GM18526 (cell line): Measurements from ENCODE around the gene CDHR5.

Experiments used
- POLR2A ChIP-seq: IDR thresholded peaks from 3 replicates; pipeline ENCODE4 v1.6.1; 2011; ENCODE audit not compliant: insufficient read length; ENCODE audit errors: extremely low read depth

CDHR5 gene

GRCh38 chr11:592501-592900 lies 32.3 kb downstream of the CDHR5 start:
- TF ChIP-seq POLR2A, result no peak

- TF ChIP-seq POLR2A, result no peak
Measured at GRCh38 chr11:590997-591396, 33.8 kb downstream of the CDHR5 start.

- no peak for TF ChIP-seq POLR2A
Measured at GRCh38 chr11:589798-590197, 35.0 kb downstream of the CDHR5 start.

GRCh38 chr11:587978-588380 lies 36.8 kb downstream of the CDHR5 start:
- no peak for TF ChIP-seq POLR2A

- no peak for TF ChIP-seq POLR2A
Measured at GRCh38 chr11:587546-587945, 37.2 kb downstream of the CDHR5 start.

GRCh38 chr11:586376-587316 lies 38.1 kb downstream of the CDHR5 start:
- no peak for TF ChIP-seq POLR2A

- TF ChIP-seq POLR2A, result no peak
Measured at GRCh38 chr11:584287-584686, 40.5 kb downstream of the CDHR5 start.

- no peak for TF ChIP-seq POLR2A
Measured at GRCh38 chr11:581752-582151, 43.0 kb downstream of the CDHR5 start.

GRCh38 chr11:581342-581741 lies 43.4 kb downstream of the CDHR5 start:
- TF ChIP-seq POLR2A, result no peak

GRCh38 chr11:579830-580601 lies 44.7 kb downstream of the CDHR5 start:
- TF ChIP-seq POLR2A, result no peak

GRCh38 chr11:578276-579035 lies 46.3 kb downstream of the CDHR5 start:
- TF ChIP-seq POLR2A, result no peak

GRCh38 chr11:577611-577894 lies 47.2 kb downstream of the CDHR5 start:
- no peak for TF ChIP-seq POLR2A

- TF ChIP-seq POLR2A, result no peak
Measured at GRCh38 chr11:576811-577610, 47.7 kb downstream of the CDHR5 start.

GRCh38 chr11:575996-576768 lies 48.6 kb downstream of the CDHR5 start, which contains the start of gene PHRF1:
Gene PHRF1 (plus strand): TSS chr11:576470. CDS start chr11:581513, 5,043 bp downstream.
- TF ChIP-seq POLR2A, result peak; percentile 79

- no peak for TF ChIP-seq POLR2A
Measured at GRCh38 chr11:575313-575995, 49.3 kb downstream of the CDHR5 start.
